ENCODE measurements around the gene SPEM2.
"Not testable (repeated sequence)": the region's sequence is repeated elsewhere in the genome, so short reads cannot be mapped to it uniquely, and the experiment has no call there.

SPEM2 gene

GRCh38 chr17:7466318-7466638 is 40.9 kb downstream of the SPEM2 start:
- Histone ChIP-seq H3K36me3 (ENCODE audit: insufficient read depth, low read length) (no peaks in the 10 kb centered on the region; the same call in 1 of the 2 replicates), H3K9ac (ENCODE audit: insufficient read length) (no peak overlapping the region), H3K4me3 (no peak overlapping the region), H3K27ac (no peak overlapping the region), H3K9me3 (ENCODE audit: low read depth, low read length) (no peaks in the 10 kb centered on the region)
- TF ChIP-seq EZH2 (IDR thresholded peaks at IDR 0.05) (no peak), POLR2AphosphoS5 (IDR thresholded peaks at IDR 0.05; ENCODE audit: borderline replicate concordance, low read depth, low read length) (no peak), FOXP2 (optimal IDR thresholded peaks at IDR 0.05; ENCODE audit: control extremely low read depth, extremely low read length, insufficient read depth) (no peak)
- DNase-seq (ENCODE audit: low read depth, low spot score), result no peak

GRCh38 chr17:7466639-7467341 is 41.4 kb downstream of the SPEM2 start:
- DNase-seq (ENCODE audit: low read depth, low spot score), result no peak
- Histone ChIP-seq H3K4me3 (no peak overlapping the region), H3K9me3 (ENCODE audit: low read depth, low read length) (no peaks in the 10 kb centered on the region), H3K9ac (ENCODE audit: insufficient read length) (no peak overlapping the region), H3K36me3 (ENCODE audit: insufficient read depth, low read length) (no peaks in the 10 kb centered on the region; the same call in 1 of the 2 replicates), H3K27ac (no peak overlapping the region)
- TF ChIP-seq POLR2AphosphoS5 (IDR thresholded peaks at IDR 0.05; ENCODE audit: borderline replicate concordance, low read depth, low read length), result no peak
- no peak for TF ChIP-seq FOXP2 (optimal IDR thresholded peaks at IDR 0.05; ENCODE audit: control extremely low read depth, extremely low read length, insufficient read depth)
- TF ChIP-seq EZH2 (IDR thresholded peaks at IDR 0.05), result no peak

- H3K9me3 ChIP-seq (ENCODE audit: low read depth, low read length), result no peaks in the 10 kb centered on the region
- H3K4me3 ChIP-seq, result no peak overlapping the region
- no peak overlapping the region for H3K9ac ChIP-seq (ENCODE audit: insufficient read length)
- DNase-seq (ENCODE audit: low read depth, low spot score), result no peak
- TF ChIP-seq FOXP2 (optimal IDR thresholded peaks at IDR 0.05; ENCODE audit: control extremely low read depth, extremely low read length, insufficient read depth) (no peak), EZH2 (IDR thresholded peaks at IDR 0.05) (no peak), POLR2AphosphoS5 (IDR thresholded peaks at IDR 0.05; ENCODE audit: borderline replicate concordance, low read depth, low read length) (no peak)
- no peaks in the 10 kb centered on the region; the same call in 1 of the 2 replicates for H3K36me3 ChIP-seq (ENCODE audit: insufficient read depth, low read length)
- H3K27ac ChIP-seq, result no peak overlapping the region
These were observed 42.1 kb downstream of the SPEM2 start for GRCh38 chr17:7467498-7467897.

- no peak for TF ChIP-seq POLR2AphosphoS5 (IDR thresholded peaks at IDR 0.05; ENCODE audit: borderline replicate concordance, low read depth, low read length)
- no peak for TF ChIP-seq EZH2 (IDR thresholded peaks at IDR 0.05)
- no peak for TF ChIP-seq FOXP2 (optimal IDR thresholded peaks at IDR 0.05; ENCODE audit: control extremely low read depth, extremely low read length, insufficient read depth)
- Histone ChIP-seq H3K9ac (ENCODE audit: insufficient read length) (no peak overlapping the region), H3K4me3 (no peak overlapping the region), H3K27ac (no peak overlapping the region), H3K36me3 (ENCODE audit: insufficient read depth, low read length) (no peaks in the 10 kb centered on the region; the same call in 1 of the 2 replicates), H3K9me3 (ENCODE audit: low read depth, low read length) (no peaks in the 10 kb centered on the region)
- DNase-seq (ENCODE audit: low read depth, low spot score), result no peak
These were observed 42.9 kb downstream of the SPEM2 start for GRCh38 chr17:7468290-7468689.

GRCh38 chr17:7468804-7469389 is 43.5 kb downstream of the SPEM2 start:
- no peaks in the 10 kb centered on the region for H3K9me3 ChIP-seq (ENCODE audit: low read depth, low read length)
- TF ChIP-seq EZH2 (IDR thresholded peaks at IDR 0.05) (no peak), POLR2AphosphoS5 (IDR thresholded peaks at IDR 0.05; ENCODE audit: borderline replicate concordance, low read depth, low read length) (no peak)
- no peak for DNase-seq (ENCODE audit: low read depth, low spot score)
- H3K4me3 ChIP-seq, result no peak overlapping the region
- no peak overlapping the region for H3K27ac ChIP-seq
- no peaks in the 10 kb centered on the region; the same call in 1 of the 2 replicates for H3K36me3 ChIP-seq (ENCODE audit: insufficient read depth, low read length)
- H3K9ac ChIP-seq (ENCODE audit: insufficient read length), result no peak overlapping the region

GRCh38 chr17:7469843-7470242 is 44.4 kb downstream of the SPEM2 start:
- H3K9ac ChIP-seq (ENCODE audit: insufficient read length); H3K9me3 ChIP-seq (ENCODE audit: low read depth, low read length); H3K4me3 ChIP-seq; H3K27ac ChIP-seq; DNase-seq (ENCODE audit: low read depth, low spot score); H3K36me3 ChIP-seq (ENCODE audit: insufficient read depth, low read length): not testable (repeated sequence)

GRCh38 chr17:7470457-7470973 is 45.1 kb downstream of the SPEM2 start:
- not testable (repeated sequence) for H3K9ac ChIP-seq (ENCODE audit: insufficient read length); H3K36me3 ChIP-seq (ENCODE audit: insufficient read depth, low read length); DNase-seq (ENCODE audit: low read depth, low spot score); H3K4me3 ChIP-seq; H3K27ac ChIP-seq; H3K9me3 ChIP-seq (ENCODE audit: low read depth, low read length)

GRCh38 chr17:7471729-7472128 is 46.3 kb downstream of the SPEM2 start:
- no peak for TF ChIP-seq POLR2AphosphoS5 (IDR thresholded peaks at IDR 0.05; ENCODE audit: borderline replicate concordance, low read depth, low read length)
- TF ChIP-seq FOXP2 (optimal IDR thresholded peaks at IDR 0.05; ENCODE audit: control extremely low read depth, extremely low read length, insufficient read depth), result no peak
- no peak for TF ChIP-seq EZH2 (IDR thresholded peaks at IDR 0.05)
- DNase-seq (ENCODE audit: low read depth, low spot score), result no peak
- H3K9me3 ChIP-seq (ENCODE audit: low read depth, low read length), result no peaks in the 10 kb centered on the region
- no peak overlapping the region for H3K9ac ChIP-seq (ENCODE audit: insufficient read length)
- H3K27ac ChIP-seq, result no peak overlapping the region; the same call in 1 of the 2 replicates
- no peak overlapping the region for H3K4me3 ChIP-seq
- no peaks in the 10 kb centered on the region; the same call in 1 of the 2 replicates for H3K36me3 ChIP-seq (ENCODE audit: insufficient read depth, low read length)

- not testable (repeated sequence) for H3K36me3 ChIP-seq (ENCODE audit: insufficient read depth, low read length); H3K4me3 ChIP-seq; H3K9me3 ChIP-seq (ENCODE audit: low read depth, low read length); DNase-seq (ENCODE audit: low read depth, low spot score); H3K27ac ChIP-seq; H3K9ac ChIP-seq (ENCODE audit: insufficient read length)
These were observed 49.4 kb downstream of the SPEM2 start for GRCh38 chr17:7474767-7475166.

All from SK-N-MC (cell line).